ENCODE data around the gene CDC42EP2. TPM values are rescaled to one million over a fixed set of nuclear protein-coding genes. Genes with fewer than 3 reads are reported as not detected.

CDC42EP2 gene
- total and polyA plus RNA-seq, 2 of the 13 experiments (the other 11 are each of a cell fraction or from before 2014, with no cell fraction given): 2.3 to 7.1 TPM

DNA sequence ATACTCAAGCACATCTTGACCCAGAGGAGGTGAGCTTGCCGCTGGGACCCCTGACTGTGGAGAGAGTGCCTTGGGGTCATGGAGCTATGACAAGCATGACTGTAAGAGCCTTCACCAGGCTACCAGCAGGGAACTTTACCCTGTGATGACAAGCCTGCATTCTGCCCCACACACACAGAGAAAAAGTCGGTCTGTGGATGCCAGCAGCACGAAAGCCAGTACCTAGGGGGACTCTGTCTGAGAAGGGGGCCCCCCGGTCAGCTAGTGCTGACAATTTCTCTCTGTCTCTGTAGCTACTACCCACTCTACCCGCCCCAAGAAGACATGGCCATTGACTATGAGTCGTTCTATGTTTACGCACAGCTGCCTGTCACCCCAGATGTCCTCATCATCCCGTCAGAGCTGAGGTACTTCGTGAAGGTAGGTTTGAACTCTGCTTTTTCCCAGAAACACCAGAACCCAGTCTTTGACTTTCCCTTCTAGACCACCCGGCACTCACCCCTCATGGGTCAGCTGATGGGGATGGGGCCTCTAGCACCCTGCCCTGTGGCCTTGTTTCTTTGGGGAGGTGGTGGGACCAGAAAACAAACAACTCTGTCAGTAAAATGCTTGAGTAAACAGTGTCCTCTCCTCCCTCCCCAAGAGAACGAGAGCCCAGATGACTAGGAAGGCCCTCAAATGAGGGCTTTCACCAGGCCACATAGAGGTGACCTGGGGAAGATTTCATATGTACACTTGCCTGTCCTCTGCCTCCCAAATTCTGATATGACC, 18.9 kb upstream of the CDC42EP2 start (continued):
- TF ChIP-seq, protein P1, sequence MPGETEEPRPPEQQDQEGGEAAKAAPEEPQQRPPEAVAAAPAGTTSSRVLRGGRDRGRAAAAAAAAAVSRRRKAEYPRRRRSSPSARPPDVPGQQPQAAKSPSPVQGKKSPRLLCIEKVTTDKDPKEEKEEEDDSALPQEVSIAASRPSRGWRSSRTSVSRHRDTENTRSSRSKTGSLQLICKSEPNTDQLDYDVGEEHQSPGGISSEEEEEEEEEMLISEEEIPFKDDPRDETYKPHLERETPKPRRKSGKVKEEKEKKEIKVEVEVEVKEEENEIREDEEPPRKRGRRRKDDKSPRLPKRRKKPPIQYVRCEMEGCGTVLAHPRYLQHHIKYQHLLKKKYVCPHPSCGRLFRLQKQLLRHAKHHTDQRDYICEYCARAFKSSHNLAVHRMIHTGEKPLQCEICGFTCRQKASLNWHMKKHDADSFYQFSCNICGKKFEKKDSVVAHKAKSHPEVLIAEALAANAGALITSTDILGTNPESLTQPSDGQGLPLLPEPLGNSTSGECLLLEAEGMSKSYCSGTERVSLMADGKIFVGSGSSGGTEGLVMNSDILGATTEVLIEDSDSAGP (CRISPR knock-in tag; IDR thresholded peaks at IDR 0.05; ENCODE audit: borderline replicate concordance): peak; percentile 11; the same call in 1 of the 2 replicates
- TF ChIP-seq RARA (CRISPR knock-in tag; IDR thresholded peaks at IDR 0.05) (0 out of 2 replicates have a peak, but pooled peaks have one; percentile 17), PATZ1 (CRISPR knock-in tag; IDR thresholded peaks at IDR 0.05) (peak; percentile 93), MZF1 (CRISPR knock-in tag; IDR thresholded peaks at IDR 0.05; ENCODE audit: borderline replicate concordance) (no peak), IKZF1 (IDR thresholded peaks at IDR 0.05) (no peak), ZC3H13 (CRISPR knock-in tag; IDR thresholded peaks at IDR 0.05) (no peak), NCOR1 (IDR thresholded peaks at IDR 0.05; ENCODE audit: borderline replicate concordance, low read length) (no peak), RCOR2 (CRISPR knock-in tag; IDR thresholded peaks at IDR 0.05) (no peak), HDAC1 (CRISPR knock-in tag; IDR thresholded peaks at IDR 0.05) (0 out of 2 replicates have a peak, but pooled peaks have one; percentile 27), ZNF543 (CRISPR knock-in tag; IDR thresholded peaks at IDR 0.05) (no peak), HDAC2 (CRISPR knock-in tag; IDR thresholded peaks at IDR 0.05) (no peak), EHMT2 (IDR thresholded peaks at IDR 0.05; ENCODE audit: borderline replicate concordance, low read depth, low read length) (no peak), ZNF3 (CRISPR knock-in tag; IDR thresholded peaks at IDR 0.05) (no peak), KLF11 (CRISPR knock-in tag; IDR thresholded peaks at IDR 0.05) (no peak), NONO (IDR thresholded peaks at IDR 0.05) (no peak), NONO (CRISPR knock-in tag; conservative IDR thresholded peaks at IDR 0.05) (no peak), POLR2AphosphoS2 (IDR thresholded peaks at IDR 0.05; ENCODE audit: low read depth, low read length) (no peak), XRCC5 (optimal IDR thresholded peaks at IDR 0.05; ENCODE audit: low read length) (no peak), ZNF800 (CRISPR knock-in tag; IDR thresholded peaks at IDR 0.05) (no peak), BCL3 (CRISPR knock-in tag; IDR thresholded peaks at IDR 0.05) (no peak), RFX5 (IDR thresholded peaks at IDR 0.05; ENCODE audit: low read depth, low read length) (no peak)
- TF ChIP-seq, protein P2, sequence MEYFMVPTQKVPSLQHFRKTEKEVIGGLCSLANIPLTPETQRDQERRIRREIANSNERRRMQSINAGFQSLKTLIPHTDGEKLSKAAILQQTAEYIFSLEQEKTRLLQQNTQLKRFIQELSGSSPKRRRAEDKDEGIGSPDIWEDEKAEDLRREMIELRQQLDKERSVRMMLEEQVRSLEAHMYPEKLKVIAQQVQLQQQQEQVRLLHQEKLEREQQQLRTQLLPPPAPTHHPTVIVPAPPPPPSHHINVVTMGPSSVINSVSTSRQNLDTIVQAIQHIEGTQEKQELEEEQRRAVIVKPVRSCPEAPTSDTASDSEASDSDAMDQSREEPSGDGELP (IDR thresholded peaks at IDR 0.05; ENCODE audit: borderline replicate concordance, low read depth): peak; percentile 56; the same call in 1 of the 2 replicates
